Brain pericyte (primary cell): Measurements from ENCODE around the gene RASA1.
A peak's percentile ranks its signal among the peaks of the same experiment; 100 is the strongest.
"Not testable (repeated sequence)": the region's sequence is repeated elsewhere in the genome, so short reads cannot be mapped to it uniquely, and the experiment has no call there.

ENCODE experiments used
- DNase-seq: peaks from one replicate; pipeline ENCODE4 v3.0.0-alpha.2; 2012; ENCODE audit warnings: low read depth, low spot score

The RASA1 gene

GRCh38 chr5:87267574-87268125 is at the start of gene RASA1:
Gene RASA1 (plus strand): TSS chr5:87267883. CDS start chr5:87268452, 569 bp downstream.
- peak; percentile 65 for DNase-seq

DNA sequence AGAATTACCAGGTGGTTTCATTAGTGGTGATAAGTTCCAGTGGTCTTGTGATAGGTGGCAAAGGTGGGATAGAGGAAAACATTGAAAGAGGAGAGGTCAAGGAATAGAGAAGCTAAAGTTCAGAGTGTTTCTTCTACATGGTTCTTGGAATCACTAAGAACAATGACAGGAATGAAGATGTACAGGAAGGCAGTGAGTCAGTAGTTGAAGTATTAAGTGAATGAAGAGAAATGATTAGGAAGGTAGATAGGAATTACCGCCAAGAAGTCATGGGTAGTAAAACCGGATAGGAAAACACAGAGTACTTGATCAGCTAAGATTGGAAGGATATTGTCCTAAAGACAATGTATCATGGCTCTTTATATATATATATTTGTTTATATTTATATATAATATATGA is 37.9 kb upstream of the RASA1 start:
- DNase-seq, result no peak

GRCh38 chr5:87231037-87231808 is 36.5 kb upstream of the RASA1 start:
- DNase-seq, result no peak

DNA sequence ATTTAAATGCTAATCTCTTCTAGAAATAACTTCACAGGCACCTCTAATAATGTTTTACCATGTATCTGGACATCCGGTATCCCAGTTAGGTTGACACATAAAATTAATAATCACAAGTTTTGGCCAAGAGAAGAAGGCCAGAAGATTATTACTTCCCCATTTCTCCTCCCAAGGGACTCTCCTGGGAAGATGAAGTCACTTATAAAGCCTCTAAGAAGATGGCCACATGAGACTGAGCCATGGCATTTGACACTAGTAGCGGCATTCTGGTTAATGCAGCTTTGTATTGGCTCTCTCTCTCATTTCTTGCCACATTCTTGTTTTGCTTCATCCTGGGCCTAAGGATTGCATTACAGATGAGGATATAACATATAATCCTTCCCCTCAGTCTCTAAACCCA is 34.5 kb upstream of the RASA1 start:
- no peak for DNase-seq

GRCh38 chr5:87241555-87241954 is 26.1 kb upstream of the RASA1 start:
- DNase-seq, result no peak

- DNase-seq, result no peak
Measured at GRCh38 chr5:87242242-87242641, 25.4 kb upstream of the RASA1 start.

- DNase-seq, result no peak
Measured at GRCh38 chr5:87243161-87243844, 24.4 kb upstream of the RASA1 start.

DNA sequence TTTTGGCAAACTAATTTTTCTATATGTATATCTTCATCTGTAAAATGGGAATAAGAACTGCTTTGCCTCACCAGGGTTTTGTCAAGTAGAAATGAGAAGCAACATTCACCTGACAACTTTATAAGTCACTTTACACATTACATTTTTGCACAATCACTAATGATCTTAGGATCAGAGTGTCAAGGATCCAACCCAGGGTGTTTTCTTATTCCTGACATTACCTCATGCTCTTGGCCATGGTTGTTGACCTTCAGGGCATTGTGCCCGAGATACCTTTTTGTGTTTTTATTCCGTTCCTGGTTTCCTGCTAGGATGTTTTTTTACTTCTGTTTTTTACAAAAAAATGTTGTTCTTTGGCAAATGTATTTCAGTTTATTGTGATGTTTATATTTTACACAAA is 22.2 kb upstream of the RASA1 start:
- no peak for DNase-seq

DNA sequence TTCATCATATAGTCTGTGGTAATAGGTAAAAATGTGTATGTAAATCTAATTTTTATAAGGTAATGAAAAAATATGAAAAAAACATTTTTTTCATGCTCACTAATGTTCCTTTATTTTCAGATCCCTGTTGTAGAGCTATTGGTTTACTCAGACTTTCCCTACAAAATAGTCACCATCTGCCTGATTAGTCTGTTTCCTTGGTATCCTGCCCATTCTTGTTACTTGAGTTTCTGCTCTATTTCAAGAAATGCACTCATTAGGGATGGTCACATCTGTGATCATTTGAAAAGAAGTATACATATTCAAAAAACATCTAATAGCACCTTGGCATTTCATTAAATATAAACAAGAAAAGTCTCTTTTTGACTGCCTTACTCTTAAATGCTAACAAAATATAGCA is 21.6 kb upstream of the RASA1 start:
- DNase-seq, result no peak

GRCh38 chr5:87252283-87252605 is 15.4 kb upstream of the RASA1 start:
- DNase-seq, result no peak

- DNase-seq, result no peak
Measured at GRCh38 chr5:87254035-87254434, 13.6 kb upstream of the RASA1 start.

GRCh38 chr5:87258507-87258906 is 9.2 kb upstream of the RASA1 start:
- no peak for DNase-seq

GRCh38 chr5:87260604-87261192 is 7.0 kb upstream of the RASA1 start:
- no peak for DNase-seq

GRCh38 chr5:87263498-87263897 is 4.2 kb upstream of the RASA1 start:
- no peak for DNase-seq

GRCh38 chr5:87266914-87267573 is 639 bp upstream of the RASA1 start:
- no peak for DNase-seq

GRCh38 chr5:87268126-87268969 is 665 bp downstream of the RASA1 start:
- peak; percentile 47 for DNase-seq

GRCh38 chr5:87268970-87269377 is 1.3 kb downstream of the RASA1 start:
- no peak for DNase-seq

DNA sequence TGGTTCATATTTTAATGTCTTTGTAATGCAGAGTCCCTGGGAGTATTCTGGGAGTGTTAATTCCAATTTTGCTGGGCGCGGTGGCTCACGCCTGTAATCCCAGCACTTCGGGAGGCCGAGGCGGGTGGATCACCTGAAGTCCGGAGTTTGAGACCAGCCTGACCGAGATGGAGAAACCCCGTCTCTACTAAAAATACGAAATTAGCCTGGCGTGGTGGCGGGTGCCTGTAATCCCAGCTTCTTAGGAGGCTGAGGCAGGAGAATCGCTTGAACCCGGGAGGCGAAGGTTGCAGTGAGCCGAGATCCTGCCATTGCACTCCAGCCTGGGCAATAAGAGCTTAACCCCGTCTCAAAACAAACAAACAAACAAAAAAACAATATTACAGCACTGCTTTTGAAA is 3.2 kb downstream of the RASA1 start:
- not testable (repeated sequence) for DNase-seq

DNA sequence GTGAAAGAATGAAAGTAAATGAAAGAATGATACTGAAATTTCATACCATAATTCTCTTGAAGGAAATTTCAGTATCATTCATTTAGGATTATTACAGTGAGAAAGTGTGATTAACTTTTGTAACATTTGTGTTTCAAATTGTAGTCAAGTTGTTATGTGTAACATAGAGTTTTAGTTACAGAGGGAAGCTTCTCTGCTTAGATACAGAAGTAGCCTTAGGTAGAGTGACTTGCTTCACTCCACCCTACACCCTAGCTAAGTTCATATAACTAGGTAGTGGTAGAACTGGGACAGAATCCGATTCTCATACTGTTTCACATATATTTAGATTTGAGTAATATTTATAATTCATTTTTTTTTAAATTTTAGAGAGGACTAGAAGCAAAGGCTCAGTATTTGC is 9.0 kb downstream of the RASA1 start:
- DNase-seq, result no peak

GRCh38 chr5:87277279-87277835 is 9.7 kb downstream of the RASA1 start:
- DNase-seq, result no peak

DNA sequence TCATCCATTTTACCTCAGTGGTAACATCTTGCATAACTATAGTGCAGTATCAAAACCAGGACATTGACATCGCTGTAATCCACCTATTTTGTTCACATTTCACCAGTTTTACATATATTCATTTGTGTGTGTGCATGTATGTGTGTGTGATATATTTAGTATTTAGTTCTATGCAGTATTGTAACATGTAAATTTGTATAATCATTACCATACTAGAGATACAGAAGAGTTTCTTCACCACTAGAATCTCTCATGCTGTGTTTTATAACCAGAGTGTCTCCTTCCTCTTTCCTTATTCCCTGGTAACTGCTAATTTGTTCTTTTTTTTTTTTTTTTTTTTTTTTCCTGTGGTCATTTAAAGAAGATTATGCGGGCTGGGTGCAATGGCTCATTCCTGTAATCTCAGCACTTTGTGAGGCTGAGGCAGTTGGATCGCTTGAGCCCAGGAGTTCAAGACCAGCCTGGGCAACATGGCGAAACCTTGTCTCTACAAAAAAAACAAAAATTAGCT is 11.0 kb downstream of the RASA1 start:
- DNase-seq, result no peak
